Upper lobe of left lung (tissue), 4 donors: Measurements from ENCODE around the gene FIBIN.

ENCODE experiments used
- CTCF ChIP-seq, 6 experiments: fragments of 450-650 bp in 4 of 6; fragments of 200-600 bp in 2 of 6; sonication (generic) in 2 of 6; IDR thresholded peaks; one replicate each; pipeline ENCODE4 v1.5.1; 2016 to 2019; ENCODE audit warnings: antibody characterized with exemption in 6 of 6
- POLR2A ChIP-seq, 4 donors: fragments of 450-650 bp; IDR thresholded peaks; one replicate each; pipeline ENCODE4 v1.5.1; 2016 to 2017; ENCODE audit warnings: antibody characterized with exemption in 4 of 4, mild to moderate bottlenecking in 2 of 4

GRCh38 chr11:27020751-27021150, 26.8 kb downstream of the FIBIN start:
- TF ChIP-seq CTCF (IDR thresholded peaks at IDR 0.05): no peak
- no peak for TF ChIP-seq POLR2A (IDR thresholded peaks at IDR 0.05)
